Mesenchymal stem cell (in vitro differentiated cells and primary cell): ENCODE measurements around the gene MAP2K5.

Experiments used
- DNase-seq: peaks from one replicate; pipeline ENCODE4 v3.0.0-alpha.2; 2013
- H2AFZ ChIP-seq: one replicate; pipeline ENCODE4 v1.6.1; 2013; ENCODE audit warnings: low read depth, mild to moderate bottlenecking, control low read depth, inconsistent platforms, low read length, moderate library complexity
- H2AK5ac ChIP-seq: 2 replicates; pipeline ENCODE4 v1.6.1; 2013; ENCODE audit warnings: low read length, moderate library complexity, mild to moderate bottlenecking, inconsistent platforms; ENCODE audit not compliant: severe bottlenecking
- H2BK120ac ChIP-seq: one replicate; pipeline ENCODE4 v1.6.1; 2013; ENCODE audit warnings: low read depth, mild to moderate bottlenecking, inconsistent platforms, low read length, moderate library complexity
- H2BK12ac ChIP-seq, 2 experiments: one replicate each; pipeline ENCODE4 v1.6.1; 2013; ENCODE audit warnings: inconsistent platforms in 2 of 2, low read length in 2 of 2, mild to moderate bottlenecking in 2 of 2, moderate library complexity in 2 of 2, control low read depth in 1 of 2
- H2BK15ac ChIP-seq: one replicate; pipeline ENCODE4 v1.6.1; 2013; ENCODE audit warnings: mild to moderate bottlenecking, low read depth, inconsistent platforms; ENCODE audit not compliant: poor library complexity, severe bottlenecking
- H2BK5ac ChIP-seq: 2 replicates; pipeline ENCODE4 v1.6.1; 2013; ENCODE audit warnings: low read depth, mild to moderate bottlenecking, low read length, control low read depth, inconsistent platforms; ENCODE audit not compliant: poor library complexity, severe bottlenecking
- H3K14ac ChIP-seq, 2 experiments: one replicate each; pipeline ENCODE4 v1.6.1; 2013; ENCODE audit warnings: inconsistent platforms in 2 of 2, low read length in 2 of 2, control low read depth in 1 of 2, mild to moderate bottlenecking in 1 of 2, moderate library complexity in 1 of 2
- H3K18ac ChIP-seq, 2 experiments: one replicate each; pipeline ENCODE4 v1.6.1; 2013; ENCODE audit warnings: inconsistent platforms in 2 of 2, low read length in 2 of 2, control low read depth in 1 of 2, low read depth in 1 of 2, mild to moderate bottlenecking in 1 of 2
- H3K23ac ChIP-seq, 2 experiments: one replicate each; pipeline ENCODE4 v1.6.1; 2013; ENCODE audit warnings: inconsistent platforms in 2 of 2, low read length in 2 of 2, mild to moderate bottlenecking in 2 of 2, moderate library complexity in 2 of 2, control low read depth in 1 of 2
- H3K27ac ChIP-seq: 2 replicates; pipeline ENCODE4 v1.5.1; 2013; ENCODE audit warnings: mild to moderate bottlenecking, moderate library complexity, low read length, control low read depth, inconsistent platforms; ENCODE audit not compliant: poor library complexity, severe bottlenecking
- H3K27me3 ChIP-seq, 2 experiments: 2 replicates each; pipeline versions ENCODE4 v1.6.1 to v1.7.0; 2013; ENCODE audit warnings: low read length in 2 of 2, mild to moderate bottlenecking in 2 of 2, moderate library complexity in 2 of 2, control low read depth in 1 of 2, inconsistent platforms in 1 of 2; ENCODE audit not compliant: control insufficient read depth in 1 of 2, insufficient read depth in 1 of 2
- H3K36me3 ChIP-seq, 2 experiments: 2 replicates each; pipeline versions ENCODE4 v1.6.1 to v1.7.0; 2013; ENCODE audit warnings: low read length in 2 of 2, control low read depth in 1 of 2, inconsistent platforms in 1 of 2, low read depth in 1 of 2, mild to moderate bottlenecking in 1 of 2; ENCODE audit not compliant: insufficient read depth in 2 of 2, control insufficient read depth in 1 of 2
- H3K4ac ChIP-seq, 2 experiments: one replicate each; pipeline ENCODE4 v1.6.1; 2013; ENCODE audit warnings: inconsistent platforms in 2 of 2, low read length in 2 of 2, mild to moderate bottlenecking in 2 of 2, moderate library complexity in 2 of 2, control low read depth in 1 of 2, low read depth in 1 of 2
- H3K4me1 ChIP-seq: 2 replicates; pipeline ENCODE4 v1.6.1; 2013; ENCODE audit warnings: low read depth, low read length, control low read depth; ENCODE audit not compliant: control insufficient read depth, insufficient read depth
- H3K4me2 ChIP-seq: 2 replicates; pipeline ENCODE4 v1.6.1; 2013; ENCODE audit warnings: low read length, mild to moderate bottlenecking, inconsistent platforms; ENCODE audit not compliant: poor library complexity, severe bottlenecking
- H3K4me3 ChIP-seq, 2 experiments: 2 replicates each; pipeline versions ENCODE4 v1.5.1 to v1.7.0; 2013; ENCODE audit warnings: low read length in 2 of 2, mild to moderate bottlenecking in 2 of 2, control low read depth in 1 of 2, low read depth in 1 of 2; ENCODE audit not compliant: insufficient read depth in 1 of 2
- H3K79me1 ChIP-seq: replicated peaks from 2 replicates; pipeline ENCODE4 v1.6.1; 2013; ENCODE audit warnings: mild to moderate bottlenecking, control low read depth, low read length, inconsistent platforms; ENCODE audit not compliant: poor library complexity, severe bottlenecking
- H3K9ac ChIP-seq: 2 replicates; pipeline ENCODE4 v1.7.0; 2013; ENCODE audit warnings: mild to moderate bottlenecking, low read length, moderate library complexity
- H3K9me3 ChIP-seq: 2 replicates; pipeline ENCODE4 v1.7.0; 2013; ENCODE audit warnings: mild to moderate bottlenecking, low read length; ENCODE audit not compliant: control insufficient read depth
- H4K8ac ChIP-seq: one replicate; pipeline ENCODE4 v1.6.1; 2013; ENCODE audit warnings: inconsistent platforms, mild to moderate bottlenecking, low read length, moderate library complexity
- H4K91ac ChIP-seq: one replicate; pipeline ENCODE4 v1.6.1; 2013; ENCODE audit warnings: mild to moderate bottlenecking, low read length, inconsistent platforms
- WGBS: methylation state at CpG from one replicate; pipeline ENCODE4 v1.1.7; 2013; ENCODE audit warnings: mixed read lengths; 5-methylcytosine and 5-hydroxymethylcytosine counted together

Gene MAP2K5

DNA sequence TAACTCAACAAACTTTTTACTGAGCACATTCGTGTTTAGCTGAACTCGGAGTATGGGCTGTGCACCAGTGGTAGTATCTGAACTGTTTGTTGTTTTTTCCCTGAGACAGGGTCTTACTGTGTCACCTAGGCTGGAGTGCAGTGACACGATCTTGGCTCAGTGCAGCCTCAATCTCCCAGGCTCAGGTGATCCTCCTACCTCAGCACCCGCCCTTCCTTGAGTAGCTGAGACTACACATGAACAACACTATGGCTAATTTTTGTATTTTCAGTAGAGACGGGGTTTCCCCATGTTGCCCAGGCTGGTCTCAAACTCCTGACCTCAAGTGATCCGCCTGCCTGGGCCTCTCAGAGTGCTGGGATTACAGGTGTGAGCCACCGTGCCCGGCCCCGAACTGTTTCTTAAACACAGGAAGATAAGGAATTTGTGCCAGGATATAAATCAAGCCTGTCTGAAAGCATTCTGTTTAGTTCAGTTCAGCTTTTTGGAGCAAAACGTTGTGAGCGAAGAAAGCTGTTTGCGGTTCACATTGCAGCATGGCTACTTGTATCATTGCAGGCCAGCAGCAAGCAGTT is 242.4 kb downstream of the MAP2K5 start:
- H3K14ac ChIP-seq: no peak overlapping the region
- H2BK15ac ChIP-seq: no peak overlapping the region
- no peak for DNase-seq
- no peak overlapping the region for H2BK5ac ChIP-seq
- no peak overlapping the region for H3K23ac ChIP-seq
- WGBS: 90% methylated on average over 11 of the region's 12 CpGs
- H3K79me1 ChIP-seq: no peaks in the 10 kb centered on the region
- no peak overlapping the region for H3K9ac ChIP-seq
- H2AFZ ChIP-seq: no peak overlapping the region
- H3K18ac ChIP-seq: no peak overlapping the region
- H4K91ac ChIP-seq: no peak overlapping the region
- H3K4me1 ChIP-seq: peaks cover 6% of the 10 kb centered on the region
- H3K27ac ChIP-seq: no peak overlapping the region
- H2BK120ac ChIP-seq: no peak overlapping the region
- no peak overlapping the region for H3K4me3 ChIP-seq
- H3K27me3 ChIP-seq: no peaks in the 10 kb centered on the region
- no peak overlapping the region for H2AK5ac ChIP-seq
- no peaks in the 10 kb centered on the region for H3K9me3 ChIP-seq
- no peak overlapping the region for H4K8ac ChIP-seq
- H3K36me3 ChIP-seq: peaks cover 12 to 16% of the 10 kb centered on the region in 2 experiments
- no peak overlapping the region for H2BK12ac ChIP-seq
- no peak overlapping the region for H3K4me2 ChIP-seq
- no peak overlapping the region for H3K4ac ChIP-seq

DNA sequence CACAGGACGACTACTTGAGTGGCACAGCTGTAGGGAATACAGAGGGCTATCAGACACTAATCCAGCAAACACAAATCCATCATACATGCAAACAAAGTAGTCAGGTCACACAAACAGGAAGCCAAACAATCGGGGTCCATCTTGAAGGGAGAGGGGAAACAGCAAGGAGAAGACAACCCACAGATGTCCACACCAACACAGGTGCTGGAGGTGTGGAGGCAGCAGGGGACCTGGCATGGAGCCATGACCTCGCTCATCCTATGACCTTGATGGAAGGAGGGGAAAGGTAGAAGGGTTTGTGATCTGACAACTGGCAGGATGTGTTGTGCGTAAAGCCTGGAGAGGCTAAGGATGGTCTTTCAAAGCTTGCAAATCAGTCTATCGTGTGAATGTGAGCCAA is 242.9 kb downstream of the MAP2K5 start:
- Histone ChIP-seq H2BK120ac (no peak overlapping the region), H3K4me1 (peaks cover 6% of the 10 kb centered on the region), H3K18ac (no peak overlapping the region), H2BK12ac (no peak overlapping the region), H2AFZ (no peak overlapping the region), H3K4ac (no peak overlapping the region), H4K91ac (no peak overlapping the region), H2BK5ac (no peak overlapping the region), H3K4me2 (no peak overlapping the region), H4K8ac (no peak overlapping the region), H3K4me3 (no peak overlapping the region), H3K14ac (no peak overlapping the region), H2BK15ac (no peak overlapping the region), H2AK5ac (no peak overlapping the region), H3K27ac (no peak overlapping the region), H3K27me3 (no peaks in the 10 kb centered on the region), H3K36me3 (peaks cover 12% of the 10 kb centered on the region in 2 experiments), H3K9ac (no peak overlapping the region), H3K23ac (no peak overlapping the region), H3K9me3 (no peaks in the 10 kb centered on the region), H3K79me1 (no peaks in the 10 kb centered on the region)
- DNase-seq: no peak
- WGBS: 80% methylated on average over 5 of the region's 5 CpGs

- H2BK120ac ChIP-seq: no peak overlapping the region
- no peak overlapping the region for H3K4me3 ChIP-seq
Measured at GRCh38 chr15:67786646-67787045, 244.1 kb downstream of the MAP2K5 start.

GRCh38 chr15:67788986-67789385 is 246.5 kb downstream of the MAP2K5 start:
- H3K9me3 ChIP-seq: peaks cover 4% of the 10 kb centered on the region
- H3K9ac ChIP-seq: no peak overlapping the region
- no peak overlapping the region for H3K4ac ChIP-seq
- H2BK5ac ChIP-seq: no peak overlapping the region
- no peak overlapping the region for H3K27ac ChIP-seq
- H2BK15ac ChIP-seq: no peak overlapping the region
- no peak overlapping the region for H4K91ac ChIP-seq
- H3K4me3 ChIP-seq: no peak overlapping the region
- H3K18ac ChIP-seq: no peak overlapping the region
- H2BK120ac ChIP-seq: no peak overlapping the region
- peaks cover 5 to 6% of the 10 kb centered on the region in 2 experiments for H3K36me3 ChIP-seq
- no peaks in the 10 kb centered on the region for H3K27me3 ChIP-seq
- H2AK5ac ChIP-seq: no peak overlapping the region
- no peak overlapping the region for H3K14ac ChIP-seq
- no peak overlapping the region for H4K8ac ChIP-seq
- no peaks in the 10 kb centered on the region for H3K79me1 ChIP-seq
- H3K4me1 ChIP-seq: peaks cover 6% of the 10 kb centered on the region
- no peak for DNase-seq
- H3K4me2 ChIP-seq: no peak overlapping the region
- H2BK12ac ChIP-seq: no peak overlapping the region
- no peak overlapping the region for H2AFZ ChIP-seq
- H3K23ac ChIP-seq: no peak overlapping the region

More at GRCh38 chr15:67786646-67787045, 244.1 kb downstream of the MAP2K5 start:
- no peak overlapping the region for H3K14ac ChIP-seq
- no peak overlapping the region for H2AFZ ChIP-seq
- no peaks in the 10 kb centered on the region for H3K27me3 ChIP-seq
- no peak overlapping the region for H3K4me2 ChIP-seq
- no peaks in the 10 kb centered on the region for H3K9me3 ChIP-seq
- 95% methylated on average over 1 of the region's 4 CpGs for WGBS
- H2BK5ac ChIP-seq: no peak overlapping the region
- H3K23ac ChIP-seq: no peak overlapping the region
- no peak overlapping the region for H2AK5ac ChIP-seq
- peaks cover 12% of the 10 kb centered on the region in 2 experiments for H3K36me3 ChIP-seq
- H3K9ac ChIP-seq: no peak overlapping the region
- no peak overlapping the region for H3K4ac ChIP-seq
- no peaks in the 10 kb centered on the region for H3K79me1 ChIP-seq
- no peak overlapping the region for H2BK15ac ChIP-seq
- no peak overlapping the region for H2BK12ac ChIP-seq
- H3K18ac ChIP-seq: no peak overlapping the region
- H4K91ac ChIP-seq: no peak overlapping the region
- no peak overlapping the region for H3K27ac ChIP-seq
- no peak for DNase-seq
- H3K4me1 ChIP-seq: peaks cover 7% of the 10 kb centered on the region
- no peak overlapping the region for H4K8ac ChIP-seq
